ENCODE measurements around the gene HIVEP1.

DNA sequence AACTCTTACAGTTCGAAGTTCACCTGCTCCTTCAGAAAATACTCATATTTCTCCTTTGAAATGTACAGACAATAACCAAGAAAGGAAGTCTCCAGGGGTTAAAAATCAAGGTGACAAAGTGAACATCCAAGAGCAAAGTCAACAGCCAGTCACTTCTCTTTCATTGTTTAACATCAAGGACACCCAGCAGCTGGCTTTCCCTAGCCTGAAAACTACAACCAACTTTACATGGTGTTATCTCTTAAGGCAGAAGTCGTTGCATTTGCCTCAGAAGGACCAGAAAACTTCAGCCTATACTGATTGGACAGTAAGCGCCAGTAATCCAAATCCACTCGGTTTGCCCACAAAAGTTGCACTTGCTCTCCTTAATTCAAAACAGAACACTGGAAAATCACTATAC, 113.3 kb downstream of the HIVEP1 start:
- TF ChIP-seq, protein P1, sequence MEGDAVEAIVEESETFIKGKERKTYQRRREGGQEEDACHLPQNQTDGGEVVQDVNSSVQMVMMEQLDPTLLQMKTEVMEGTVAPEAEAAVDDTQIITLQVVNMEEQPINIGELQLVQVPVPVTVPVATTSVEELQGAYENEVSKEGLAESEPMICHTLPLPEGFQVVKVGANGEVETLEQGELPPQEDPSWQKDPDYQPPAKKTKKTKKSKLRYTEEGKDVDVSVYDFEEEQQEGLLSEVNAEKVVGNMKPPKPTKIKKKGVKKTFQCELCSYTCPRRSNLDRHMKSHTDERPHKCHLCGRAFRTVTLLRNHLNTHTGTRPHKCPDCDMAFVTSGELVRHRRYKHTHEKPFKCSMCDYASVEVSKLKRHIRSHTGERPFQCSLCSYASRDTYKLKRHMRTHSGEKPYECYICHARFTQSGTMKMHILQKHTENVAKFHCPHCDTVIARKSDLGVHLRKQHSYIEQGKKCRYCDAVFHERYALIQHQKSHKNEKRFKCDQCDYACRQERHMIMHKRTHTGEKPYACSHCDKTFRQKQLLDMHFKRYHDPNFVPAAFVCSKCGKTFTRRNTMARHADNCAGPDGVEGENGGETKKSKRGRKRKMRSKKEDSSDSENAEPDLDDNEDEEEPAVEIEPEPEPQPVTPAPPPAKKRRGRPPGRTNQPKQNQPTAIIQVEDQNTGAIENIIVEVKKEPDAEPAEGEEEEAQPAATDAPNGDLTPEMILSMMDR (IDR thresholded peaks at IDR 0.05) = no peak
- TF ChIP-seq, protein P2, sequence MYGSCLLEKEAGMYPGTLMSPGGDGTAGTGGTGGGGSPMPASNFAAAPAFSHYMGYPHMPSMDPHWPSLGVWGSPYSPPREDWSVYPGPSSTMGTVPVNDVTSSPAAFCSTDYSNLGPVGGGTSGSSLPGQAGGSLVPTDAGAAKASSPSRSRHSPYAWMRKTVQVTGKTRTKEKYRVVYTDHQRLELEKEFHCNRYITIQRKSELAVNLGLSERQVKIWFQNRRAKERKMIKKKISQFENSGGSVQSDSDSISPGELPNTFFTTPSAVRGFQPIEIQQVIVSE (CRISPR knock-in tag; IDR thresholded peaks at IDR 0.05; ENCODE audit: borderline replicate concordance) = no peak
- TF ChIP-seq ZNF671 (CRISPR knock-in tag; IDR thresholded peaks at IDR 0.05) = no peak
- no peak for TF ChIP-seq NFYB (CRISPR knock-in tag; conservative IDR thresholded peaks at IDR 0.05; ENCODE audit: low read depth)
- no peak for TF ChIP-seq NR1H2 (CRISPR knock-in tag; IDR thresholded peaks at IDR 0.05)
- TF ChIP-seq SMAD3 (CRISPR knock-in tag; IDR thresholded peaks at IDR 0.05; ENCODE audit: borderline replicate concordance) = no peak
- TF ChIP-seq CREB1 (CRISPR knock-in tag; IDR thresholded peaks at IDR 0.05) = no peak

Measured in WTC11 (cell line).